K562 (cell line): Measurements from ENCODE around the gene RLN1. TPM values are rescaled to one million over a fixed set of nuclear protein-coding genes. Genes with fewer than 3 reads are reported as not detected.

ENCODE experiments used
- ATAC-seq: fragments of 200-7000 bp; cut with Tn5 transposase; 3 replicates; pipeline ENCODE4 v1.9.1; 2020; ENCODE audit warnings: moderate library complexity
- BruUV-seq: library from RNA; stranded (reverse); fragments of 400-500 nt; replicated peaks from 2 replicates; lab custom pipeline; 2021; lab: Mats Ljungman, UMichigan
- CTCF ChIA-PET: fragments of 300-600 bp; formaldehyde crosslinking; extraction: SDS; loops from one replicate; lab custom pipeline; 2021; ENCODE audit warnings: low intra/inter-chr PET ratio; lab: Yijun Ruan, JAX
- POLR2A ChIA-PET: fragments of 300-600, 350-650 bp; sonication (Branson Sonifier 250); formaldehyde crosslinking; extraction: SDS; loops from one replicate; lab custom pipeline; 2021; ENCODE audit warnings: antibody characterized with exemption, inconsistent platforms; lab: Yijun Ruan, JAX
- DNase-seq, 4 experiments: peaks; one replicate each; pipeline versions ENCODE4 v3.0.0 to v3.0.0-alpha.2; 2011 to 2018; ENCODE audit warnings: low spot score in 3 of 4, mixed read lengths in 3 of 4; ENCODE audit errors: extremely low read depth in 1 of 4
- FAIRE-seq: peaks from 2 replicates; lab custom pipeline; 2011; peaks lifted over from hg19 to GRCh38; lab: Jason Lieb, UNC
- H2AFZ ChIP-seq: 2 replicates; pipeline ENCODE4 v1.6.0; 2011; ENCODE audit warnings: low read depth, low read length, control low read depth, inconsistent platforms
- H3K27ac ChIP-seq: fragments of 200-600 bp; 3 replicates; pipeline ENCODE4 v1.8.0; 2011; ENCODE audit warnings: low read depth, mild to moderate bottlenecking, control low read depth, inconsistent platforms, low read length, moderate library complexity, mixed read lengths; ENCODE audit errors: extremely low read depth
- H3K27me3 ChIP-seq, 2 experiments: fragments of 300-600 bp in 1 of 2; 2 replicates in 1 of 2; 3 replicates in 1 of 2; pipeline versions ENCODE4 v1.6.0 to v1.8.0; 2011; ENCODE audit warnings: inconsistent platforms in 2 of 2, low read length in 2 of 2, mild to moderate bottlenecking in 1 of 2, mixed read lengths in 1 of 2, moderate library complexity in 1 of 2; ENCODE audit not compliant: control insufficient read depth in 2 of 2, insufficient read depth in 2 of 2
- H3K36me3 ChIP-seq: fragments of 300-600 bp; 3 replicates; pipeline ENCODE4 v1.8.0; 2011; ENCODE audit warnings: mild to moderate bottlenecking, low read length, inconsistent platforms; ENCODE audit not compliant: control insufficient read depth, insufficient read depth
- H3K4me1 ChIP-seq, 2 experiments: fragments of 200-600 bp in 1 of 2; replicated peaks in 1 of 2; 2 replicates in 1 of 2; 3 replicates in 1 of 2; pipeline versions ENCODE4 v1.5.1 to v1.8.0; 2011; ENCODE audit warnings: inconsistent platforms in 2 of 2, low read length in 2 of 2, mild to moderate bottlenecking in 1 of 2, mixed read lengths in 1 of 2, moderate library complexity in 1 of 2; ENCODE audit not compliant: control insufficient read depth in 2 of 2, insufficient read depth in 2 of 2
- H3K4me2 ChIP-seq: 2 replicates; pipeline ENCODE4 v1.6.1; 2011; ENCODE audit warnings: low read length, control low read depth, inconsistent platforms, mixed read lengths; ENCODE audit not compliant: insufficient read depth
- H3K4me3 ChIP-seq: fragments of 200-600 bp; sonication (generic), shearing (Covaris generic); 2 replicates; pipeline ENCODE4 v1.5.1; 2016; ENCODE audit warnings: control low read depth, inconsistent platforms
- H3K79me2 ChIP-seq: fragments of 200-600 bp; 3 replicates; pipeline ENCODE4 v1.8.0; 2011; ENCODE audit warnings: low read length, inconsistent platforms; ENCODE audit not compliant: control insufficient read depth, insufficient read depth
- H3K9ac ChIP-seq, 2 experiments: 2 replicates each; pipeline versions ENCODE4 v1.6.0 to v1.6.1; 2011; ENCODE audit warnings: low read depth in 2 of 2, low read length in 2 of 2, control low read depth in 1 of 2, inconsistent platforms in 1 of 2, mild to moderate bottlenecking in 1 of 2, mixed read lengths in 1 of 2; ENCODE audit not compliant: insufficient read depth in 1 of 2
- H3K9me1 ChIP-seq: one replicate; pipeline ENCODE4 v1.6.0; 2011; ENCODE audit warnings: inconsistent platforms, mild to moderate bottlenecking, low read length, moderate library complexity; ENCODE audit not compliant: control insufficient read depth, insufficient read depth
- H3K9me3 ChIP-seq: replicated peaks from 2 replicates; pipeline ENCODE4 v1.5.1; 2011; ENCODE audit warnings: low read depth, low read length, inconsistent platforms; ENCODE audit not compliant: control insufficient read depth, insufficient read depth
- H4K20me1 ChIP-seq: replicated peaks from 2 replicates; pipeline ENCODE4 v1.6.1; 2011; ENCODE audit warnings: low read length, inconsistent platforms, mixed read lengths; ENCODE audit not compliant: control insufficient read depth, insufficient read depth
- ASH1L ChIP-seq: fragments of 450-650 bp; IDR thresholded peaks from 2 replicates; pipeline ENCODE4 v1.6.1; 2018; ENCODE audit warnings: borderline replicate concordance, mild to moderate bottlenecking, low read depth; ENCODE audit not compliant: partially characterized antibody
- CUX1 ChIP-seq: fragments of 200-800 bp; sonication (Bioruptor generic); IDR thresholded peaks from 2 replicates; pipeline ENCODE4 v1.6.1; 2016; ENCODE audit warnings: missing genetic modification characterization, missing compliant biosample characterization
- GATAD2B ChIP-seq: fragments of 450-650 bp; IDR thresholded peaks from 2 replicates; pipeline ENCODE4 v1.6.1; 2017; ENCODE audit warnings: mild to moderate bottlenecking, borderline replicate concordance
- HMBOX1 ChIP-seq: sonication (generic); IDR thresholded peaks from 2 replicates; pipeline ENCODE4 v1.6.1; 2016
- KLF1 ChIP-seq: fragments of 450-650 bp; IDR thresholded peaks from 2 replicates; pipeline ENCODE4 v1.6.1; 2016; ENCODE audit warnings: missing genetic modification characterization, missing compliant biosample characterization
- LCOR ChIP-seq: sonication (generic); formaldehyde crosslinking; IDR thresholded peaks from 2 replicates; pipeline ENCODE4 v1.8.0; 2022; ENCODE audit warnings: mild to moderate bottlenecking, missing genetic modification reagents
- NUFIP1 ChIP-seq: fragments of 450-650 bp; IDR thresholded peaks from 2 replicates; pipeline ENCODE4 v1.6.1; 2018; ENCODE audit not compliant: partially characterized antibody
- RCOR1 ChIP-seq, 2 experiments: IDR thresholded peaks; 2 replicates each; pipeline ENCODE4 v1.6.1; 2012; ENCODE audit warnings: low read depth in 2 of 2, low read length in 2 of 2, borderline replicate concordance in 1 of 2, improper control_type of control experiment in 1 of 2
- SRSF9 ChIP-seq: fragments of 200-400 bp; formaldehyde crosslinking; IDR thresholded peaks from 2 replicates; pipeline ENCODE4 v1.6.1; 2017; ENCODE audit warnings: low read depth, low read length, borderline replicate concordance
- ZHX1 ChIP-seq: fragments of 150-350 bp; conservative IDR thresholded peaks from 2 replicates; pipeline ENCODE4 v1.6.1; 2014; ENCODE audit warnings: low read length
- ZNF696 ChIP-seq: fragments of 250-450 bp; sonication (Bioruptor Pico); conservative IDR thresholded peaks from 2 replicates; pipeline ENCODE4 v1.4.0; 2020; ENCODE audit warnings: mild to moderate bottlenecking, moderate library complexity
- WGBS: fragments of 100-300 bp; shearing (Covaris generic); methylation state at CpG from one replicate; pipeline ENCODE4 v1.1.6; 2016; ENCODE audit warnings: low coverage, mixed read lengths; ENCODE audit not compliant: insufficient coverage; ENCODE audit errors: missing lambda C conversion rate; 5-methylcytosine and 5-hydroxymethylcytosine counted together
- in situ Hi-C: fragments of 300-500 bp; cut with MboI; formaldehyde crosslinking; loops from 4 replicates; pipeline ENCODE4 v1.15.0; 2018; ENCODE audit warnings: inconsistent platforms, mixed read lengths
- intact Hi-C: fragments of 100-400 bp; cut with micrococcal nuclease; formaldehyde crosslinking; loops from 2 replicates; pipeline ENCODE4 v1.14.2; 2022
- polyA plus RNA-seq, 8 experiments: library from polyadenylated mRNA; depleted of rRNA in 4 of 8; stranded (reverse) in 5 of 8; unstranded in 3 of 8; fragments of >200 nt; fragmentation: Nextera tagmentation in 2 of 8; fragmentation: Illumina TruSeq in 1 of 8; extraction: Ambion mirVana in 2 of 8; extraction: Trizol in 1 of 8; gene quantifications; 2 replicates each; pipeline versions ENCODE4 v1.2.1 to v1.2.3, GENCODE V29; 2011 to 2014; ENCODE audit warnings: inconsistent platforms in 1 of 8, missing spikeins in 1 of 8
- total RNA-seq, 7 experiments: library from RNA; depleted of rRNA in 6 of 7; stranded (reverse); fragments of >200 nt in 6 of 7; fragmentation: Illumina TruSeq in 2 of 7; extraction: Trizol in 2 of 7; gene quantifications; 2 replicates each; pipeline versions ENCODE4 v1.2.1 to v1.2.3, GENCODE V29; 2011 to 2021; ENCODE audit warnings: low replicate concordance in 1 of 7

The RLN1 gene
- total and polyA plus RNA-seq, 9 of the 15 experiments (the other 6 are each of a cell fraction or from before 2014, with no cell fraction given) = not detected

- no peak for FAIRE-seq
- no peaks in the 10 kb centered on the region for H3K9me3 ChIP-seq
- no peaks in the 10 kb centered on the region for H3K36me3 ChIP-seq
- no peak overlapping the region for H3K9ac ChIP-seq
- H3K4me3 ChIP-seq = no peak overlapping the region
- ChIA-PET POLR2A (no interaction called here), CTCF (no interaction called here)
- intact Hi-C loops (no loop called here), in situ Hi-C loops (no loop called here)
- ATAC-seq = no peak
- H2AFZ ChIP-seq = no peak overlapping the region
- no TSS peak for BruUV-seq
- no peaks in the 10 kb centered on the region for H3K9me1 ChIP-seq
- H3K79me2 ChIP-seq = no peaks in the 10 kb centered on the region
- 14% methylated on average over 5 of the region's 5 CpGs for WGBS
- no peak overlapping the region for H3K27ac ChIP-seq
- no peaks in the 10 kb centered on the region for H3K27me3 ChIP-seq
- H3K4me1 ChIP-seq = no peaks in the 10 kb centered on the region
- DNase-seq = no peak
- no peaks in the 10 kb centered on the region; the same call in 1 of the 2 replicates for H4K20me1 ChIP-seq
- no peak overlapping the region for H3K4me2 ChIP-seq
- TF ChIP-seq ZHX1 (no peak), KLF1 (tag) (no peak), HMBOX1 (no peak), ASH1L (no peak), CUX1 (CRISPR knock-in tag) (no peak), RCOR1 (IDR thresholded peaks at IDR 0.05; ENCODE audit: borderline replicate concordance in 1 of 2, low read depth in 2 of 2, low read length in 2 of 2) (no peak), LCOR (CRISPR knock-in tag) (no peak), NUFIP1 (no peak), GATAD2B (no peak), SRSF9 (no peak), ZNF696 (CRISPR knock-in tag) (no peak)
Observed at GRCh38 chr9:5388026-5388819, 48.5 kb upstream of the RLN1 start.
